GM21360 (cell line): ENCODE data around the gene ENAH.
"Not testable (repeated sequence)": the region's sequence is repeated elsewhere in the genome, so short reads cannot be mapped to it uniquely, and the experiment has no call there.

ENCODE experiments used
- ATAC-seq: cut with Tn5 transposase; IDR thresholded peaks from one replicate; pipeline ENCODE4 v1.9.1; 2021; ENCODE audit warnings: mild to moderate bottlenecking, moderate library complexity; ENCODE audit not compliant: unreplicated experiment

The ENAH gene

GRCh38 chr1:225652729-225653462, at the start of gene ENAH:
TSS of gene ENAH (minus strand) at chr1:225653123. CDS start at chr1:225652690, 433 bp downstream.
- peak; percentile 63 for ATAC-seq

GRCh38 chr1:225700889-225701465, 48.1 kb upstream of the ENAH start:
- no peak for ATAC-seq

DNA sequence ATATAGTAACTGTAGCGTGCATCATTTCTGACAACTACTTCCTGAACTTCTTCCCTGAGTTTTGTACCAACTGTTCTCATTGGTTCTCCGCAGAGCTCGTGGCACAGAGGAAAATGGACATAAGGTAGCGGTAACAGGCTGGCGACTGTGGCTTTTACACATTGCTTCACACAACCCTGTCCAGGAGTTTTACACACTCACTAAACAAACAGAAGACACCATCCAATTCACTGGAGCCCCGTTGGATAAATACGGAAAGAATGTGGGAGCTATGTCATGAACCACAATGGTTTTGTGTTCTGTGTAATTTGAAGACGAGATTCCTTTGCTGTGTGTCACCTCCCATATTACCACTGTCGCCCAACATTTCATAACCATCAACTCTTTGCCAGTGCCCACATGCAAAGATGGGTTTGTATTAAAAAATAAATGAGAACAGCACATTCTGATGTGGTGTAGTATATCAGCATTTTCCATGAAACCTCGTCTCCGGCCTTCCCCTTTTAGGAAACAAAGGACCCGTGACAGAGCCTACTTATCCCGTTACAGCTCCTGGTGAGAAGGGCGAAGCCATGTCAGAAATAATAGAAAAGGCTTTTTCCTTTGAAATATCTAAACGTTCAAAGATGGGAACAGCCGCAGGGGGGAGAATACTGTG, 47.4 kb upstream of the ENAH start:
- no peak for ATAC-seq

GRCh38 chr1:225699336-225699735, 46.4 kb upstream of the ENAH start:
- ATAC-seq, result no peak

GRCh38 chr1:225698194-225698593, 45.3 kb upstream of the ENAH start:
- ATAC-seq, result not testable (repeated sequence)

- ATAC-seq, result no peak
Observed at GRCh38 chr1:225697428-225697827, 44.5 kb upstream of the ENAH start.

GRCh38 chr1:225695578-225696337, 42.8 kb upstream of the ENAH start:
- no peak for ATAC-seq

DNA sequence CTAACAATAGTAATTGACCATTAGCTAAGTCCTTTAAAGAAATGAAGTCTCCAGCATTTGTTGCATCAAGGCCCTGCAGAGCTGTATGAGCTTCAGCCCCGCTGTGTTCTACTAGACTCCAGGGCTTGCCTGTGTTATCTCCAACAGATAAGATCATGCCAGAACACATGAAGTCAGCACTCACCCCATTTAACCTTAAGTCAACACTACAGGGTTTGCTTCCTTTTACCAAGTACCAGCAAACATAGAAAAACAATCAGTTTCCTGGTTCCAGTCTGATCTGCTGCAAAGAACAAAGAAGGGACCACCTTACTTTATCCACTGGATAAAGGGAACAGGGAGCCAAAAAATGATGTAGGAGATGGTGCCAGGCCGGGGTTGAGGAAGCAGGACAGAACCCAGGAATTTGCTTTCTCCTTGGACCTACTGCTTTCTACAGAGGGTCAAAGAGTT, 41.3 kb upstream of the ENAH start:
- ATAC-seq, result no peak

DNA sequence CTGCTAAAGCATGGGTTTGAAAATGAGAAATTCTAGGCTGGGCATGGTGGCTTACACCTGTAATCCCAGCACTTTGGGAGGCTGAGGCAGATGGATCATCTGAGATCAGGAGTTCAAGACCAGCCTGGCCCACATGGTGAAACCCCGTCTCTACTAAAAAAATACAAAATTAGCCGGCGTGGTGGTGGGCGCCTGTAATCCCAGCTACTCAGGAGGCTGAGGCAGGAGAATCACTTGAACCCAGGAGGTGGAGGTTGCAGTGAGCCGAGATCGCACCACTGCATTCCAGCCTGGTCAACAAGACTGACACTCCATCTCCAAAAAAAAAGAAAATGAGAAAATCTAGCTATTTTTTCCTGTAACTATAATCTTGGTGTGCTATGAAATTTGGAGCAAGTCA, 40.8 kb upstream of the ENAH start:
- ATAC-seq, result not testable (repeated sequence)

DNA sequence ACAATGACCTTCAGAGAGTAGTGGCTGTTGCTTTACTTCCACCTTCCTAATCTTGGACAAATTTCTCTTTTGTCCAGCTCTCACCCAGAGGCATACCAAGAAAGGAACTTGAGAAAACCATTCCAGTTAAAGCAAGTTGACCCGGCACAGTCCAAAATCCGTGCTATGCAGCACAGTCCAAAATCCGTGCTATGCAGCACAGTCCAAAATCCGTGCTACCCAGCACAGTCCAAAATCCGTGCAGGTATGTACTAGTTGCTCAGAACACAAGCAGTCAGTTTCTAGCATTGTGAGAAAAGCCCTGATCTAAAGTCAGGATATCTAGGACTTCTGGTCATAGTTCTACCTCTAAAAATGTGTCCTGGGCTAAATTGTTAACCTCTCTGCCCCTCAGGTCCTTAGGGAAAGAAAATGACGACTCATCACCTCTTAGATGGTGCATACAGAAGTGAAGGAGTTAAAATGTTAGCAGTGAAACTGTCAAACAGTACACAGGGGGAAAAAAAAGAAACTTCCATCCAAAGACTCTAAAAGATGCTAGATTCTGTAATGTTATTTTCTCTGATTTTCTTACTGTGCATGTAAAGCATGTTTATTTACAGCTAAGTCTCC, 40.3 kb upstream of the ENAH start:
- no peak for ATAC-seq

- no peak for ATAC-seq
Observed at GRCh38 chr1:225692517-225692879, 39.6 kb upstream of the ENAH start.

- ATAC-seq, result no peak
Observed at GRCh38 chr1:225691861-225692516, 39.1 kb upstream of the ENAH start.

- no peak for ATAC-seq
Observed at GRCh38 chr1:225691377-225691776, 38.5 kb upstream of the ENAH start.

DNA sequence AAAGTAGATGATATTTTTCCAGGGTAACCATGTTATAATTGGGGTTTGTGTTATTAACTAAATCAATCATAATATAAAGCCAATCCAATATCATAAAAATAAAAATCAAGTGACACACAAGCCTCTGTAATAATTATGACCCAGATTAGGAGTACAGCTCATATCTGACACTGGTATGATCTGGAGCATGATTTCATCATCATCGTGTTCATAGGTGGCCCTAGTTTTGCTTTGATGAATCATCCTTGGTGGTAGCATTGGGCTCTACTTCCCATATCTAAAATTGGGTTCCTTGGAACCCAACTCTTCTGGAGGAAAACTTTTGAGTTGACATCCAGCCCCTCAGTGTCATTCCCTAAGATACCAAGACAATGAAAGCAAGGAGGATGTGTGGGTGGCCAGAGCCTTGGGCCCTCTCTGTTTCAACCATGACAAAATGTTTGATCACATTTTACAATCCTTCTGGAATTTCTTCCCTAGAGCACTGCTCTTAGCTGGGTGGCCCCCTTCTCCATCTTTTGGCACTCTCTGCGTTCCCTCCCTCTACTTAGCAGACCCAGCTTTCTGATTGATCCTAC, 37.0 kb upstream of the ENAH start:
- ATAC-seq, result no peak

DNA sequence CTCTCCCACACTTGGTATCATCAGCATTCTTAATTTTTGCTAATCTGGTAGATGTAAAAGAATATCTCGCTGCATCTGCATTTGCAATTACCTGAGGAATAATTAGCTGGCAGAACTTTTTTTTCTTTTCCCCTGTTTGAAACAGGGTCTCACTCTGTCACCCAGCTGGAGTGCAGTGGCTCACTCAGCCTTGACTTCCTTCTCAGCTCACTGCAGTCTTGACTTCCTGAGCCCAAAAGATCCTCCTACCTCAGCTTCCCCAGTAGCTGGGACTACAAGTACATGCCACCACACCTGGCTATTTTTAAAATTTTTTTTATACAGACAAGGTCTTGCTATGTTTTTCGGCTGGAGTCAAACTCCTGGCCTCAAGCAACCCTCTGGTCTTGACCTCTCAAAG, 35.4 kb upstream of the ENAH start:
- ATAC-seq, result no peak

GRCh38 chr1:225685476-225686176, 32.7 kb upstream of the ENAH start:
- ATAC-seq, result no peak

GRCh38 chr1:225684741-225685140, 31.8 kb upstream of the ENAH start:
- no peak for ATAC-seq

DNA sequence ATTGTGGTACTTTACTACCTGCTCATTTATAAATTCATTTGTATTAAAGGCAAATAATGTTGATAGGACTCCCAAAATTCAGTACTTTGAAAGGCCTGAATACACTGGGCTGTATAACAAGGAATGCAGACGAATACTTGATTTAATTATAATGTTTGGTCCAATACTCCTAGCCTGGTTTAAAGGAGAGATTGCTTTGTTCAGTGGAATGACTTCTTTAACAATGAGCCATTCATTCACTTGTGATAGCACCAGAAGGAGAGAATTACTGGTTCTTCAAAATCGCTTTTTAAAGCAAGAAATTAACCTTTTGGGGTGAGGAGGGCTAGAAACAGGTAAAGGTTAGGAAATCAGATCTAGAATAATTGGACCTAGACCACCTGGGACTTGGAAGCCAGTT, 28.3 kb upstream of the ENAH start:
- ATAC-seq, result no peak

DNA sequence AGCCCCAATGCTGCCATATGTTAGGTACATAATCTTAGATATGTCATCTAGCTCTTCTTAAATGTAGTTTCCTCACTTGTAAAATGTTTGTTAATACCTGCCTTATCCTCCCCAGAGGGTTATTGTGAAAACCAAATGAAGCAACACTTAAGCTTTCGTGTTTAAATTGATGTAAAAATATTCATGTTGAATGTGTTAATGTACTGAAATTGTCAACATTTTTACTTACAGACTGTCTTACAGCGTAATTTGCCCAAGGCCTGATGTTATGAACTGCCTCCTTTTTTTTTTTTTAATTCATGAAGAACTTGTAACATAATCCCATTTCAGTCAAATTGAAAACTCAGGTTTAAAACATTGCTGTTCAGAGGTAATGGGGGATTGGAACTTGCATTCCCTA, 25.6 kb upstream of the ENAH start:
- no peak for ATAC-seq
